ENCODE measurements around the gene SCLT1.

Gene SCLT1

GRCh38 chr4:128871948-128872347 is 221.4 kb downstream of the SCLT1 start:
- Histone ChIP-seq H3K4me2 (ENCODE audit: low read depth, low read length) (no peak overlapping the region), H3K4me1 (ENCODE audit: low read length) (no peaks in the 10 kb centered on the region), H3K27me3 (replicated peaks; ENCODE audit: insufficient read depth, low read length) (no peaks in the 10 kb centered on the region), H3K36me3 (replicated peaks; ENCODE audit: insufficient read depth, low read length) (peaks cover 41% of the 10 kb centered on the region), H3K79me2 (ENCODE audit: low read length) (0 out of 2 replicates have a peak, but pooled peaks cover 8% of the 10 kb centered on the region), H3K4me3 (ENCODE audit: low read length) (no peak overlapping the region), H3K9ac (ENCODE audit: low read length) (no peak overlapping the region), H3K9me3 (replicated peaks; ENCODE audit: insufficient read depth, low read length) (no peaks in the 10 kb centered on the region), H3F3A (ENCODE audit: insufficient read depth, low read length) (no peaks in the 10 kb centered on the region; the same call in 1 of the 2 replicates), H4K20me1 (ENCODE audit: insufficient read depth, low read length) (no peaks in the 10 kb centered on the region), H3K9me2 (replicated peaks; ENCODE audit: insufficient read depth, low read length) (no peaks in the 10 kb centered on the region), H3K27ac (ENCODE audit: low read length) (no peak overlapping the region), H2AFZ (ENCODE audit: low read length) (no peak overlapping the region)
- TF ChIP-seq EZH2phosphoT487 (IDR thresholded peaks at IDR 0.05; ENCODE audit: low read length) (no peak), EZH2 (optimal IDR thresholded peaks at IDR 0.05; ENCODE audit: low read depth, low read length) (no peak), CTCF (IDR thresholded peaks at IDR 0.05; ENCODE audit: low read length) (no peak)
- DNase-seq: no peak

- no peak overlapping the region for H3K4me2 ChIP-seq (ENCODE audit: low read depth, low read length)
- H3K36me3 ChIP-seq (replicated peaks; ENCODE audit: insufficient read depth, low read length): peaks cover 50% of the 10 kb centered on the region
- H3F3A ChIP-seq (ENCODE audit: insufficient read depth, low read length): no peaks in the 10 kb centered on the region; the same call in 1 of the 2 replicates
- no peak overlapping the region for H3K9ac ChIP-seq (ENCODE audit: low read length)
- no peak for DNase-seq
- H3K9me3 ChIP-seq (replicated peaks; ENCODE audit: insufficient read depth, low read length): no peaks in the 10 kb centered on the region
- no peak for TF ChIP-seq EZH2phosphoT487 (IDR thresholded peaks at IDR 0.05; ENCODE audit: low read length)
- no peak for TF ChIP-seq EZH2 (optimal IDR thresholded peaks at IDR 0.05; ENCODE audit: low read depth, low read length)
- no peaks in the 10 kb centered on the region for H3K9me2 ChIP-seq (replicated peaks; ENCODE audit: insufficient read depth, low read length)
- no peaks in the 10 kb centered on the region for H4K20me1 ChIP-seq (ENCODE audit: insufficient read depth, low read length)
- no peak overlapping the region for H3K27ac ChIP-seq (ENCODE audit: low read length)
- no peaks in the 10 kb centered on the region for H3K4me1 ChIP-seq (ENCODE audit: low read length)
- no peak overlapping the region for H2AFZ ChIP-seq (ENCODE audit: low read length)
- no peak overlapping the region for H3K4me3 ChIP-seq (ENCODE audit: low read length)
- H3K79me2 ChIP-seq (ENCODE audit: low read length): peaks cover 18% of the 10 kb centered on the region
- no peaks in the 10 kb centered on the region for H3K27me3 ChIP-seq (replicated peaks; ENCODE audit: insufficient read depth, low read length)
Measured at GRCh38 chr4:128869776-128870509, 223.4 kb downstream of the SCLT1 start.

- Histone ChIP-seq H3K79me2 (ENCODE audit: low read length) (peaks cover 30% of the 10 kb centered on the region), H3K9me3 (replicated peaks; ENCODE audit: insufficient read depth, low read length) (no peaks in the 10 kb centered on the region), H3K4me2 (ENCODE audit: low read depth, low read length) (no peak overlapping the region), H3K36me3 (replicated peaks; ENCODE audit: insufficient read depth, low read length) (peaks cover 53% of the 10 kb centered on the region), H3K9ac (ENCODE audit: low read length) (no peak overlapping the region), H3K4me3 (ENCODE audit: low read length) (no peak overlapping the region), H3K9me2 (replicated peaks; ENCODE audit: insufficient read depth, low read length) (no peaks in the 10 kb centered on the region), H4K20me1 (ENCODE audit: insufficient read depth, low read length) (no peaks in the 10 kb centered on the region), H3K27me3 (replicated peaks; ENCODE audit: insufficient read depth, low read length) (no peaks in the 10 kb centered on the region), H2AFZ (ENCODE audit: low read length) (no peak overlapping the region), H3F3A (ENCODE audit: insufficient read depth, low read length) (no peaks in the 10 kb centered on the region; the same call in 1 of the 2 replicates), H3K27ac (ENCODE audit: low read length) (no peak overlapping the region), H3K4me1 (ENCODE audit: low read length) (no peaks in the 10 kb centered on the region)
- no peak for DNase-seq
- TF ChIP-seq EZH2 (optimal IDR thresholded peaks at IDR 0.05; ENCODE audit: low read depth, low read length): no peak
- no peak for TF ChIP-seq CTCF (IDR thresholded peaks at IDR 0.05; ENCODE audit: low read length)
- TF ChIP-seq EZH2phosphoT487 (IDR thresholded peaks at IDR 0.05; ENCODE audit: low read length): no peak
Measured at GRCh38 chr4:128868758-128869157, 224.6 kb downstream of the SCLT1 start.

GRCh38 chr4:128866691-128867090 is 226.6 kb downstream of the SCLT1 start:
- TF ChIP-seq CTCF (IDR thresholded peaks at IDR 0.05; ENCODE audit: low read length) (no peak), EZH2 (optimal IDR thresholded peaks at IDR 0.05; ENCODE audit: low read depth, low read length) (no peak), EZH2phosphoT487 (IDR thresholded peaks at IDR 0.05; ENCODE audit: low read length) (no peak)
- Histone ChIP-seq H3K4me1 (ENCODE audit: low read length) (no peaks in the 10 kb centered on the region), H3K27me3 (replicated peaks; ENCODE audit: insufficient read depth, low read length) (no peaks in the 10 kb centered on the region), H2AFZ (ENCODE audit: low read length) (no peak overlapping the region), H3K9ac (ENCODE audit: low read length) (no peak overlapping the region), H3K79me2 (ENCODE audit: low read length) (peaks cover 49% of the 10 kb centered on the region), H3K4me2 (ENCODE audit: low read depth, low read length) (no peak overlapping the region), H3K27ac (ENCODE audit: low read length) (no peak overlapping the region), H3K4me3 (ENCODE audit: low read length) (no peak overlapping the region), H3F3A (ENCODE audit: insufficient read depth, low read length) (peaks cover 6% of the 10 kb centered on the region; the same call in 1 of the 2 replicates), H4K20me1 (ENCODE audit: insufficient read depth, low read length) (no peaks in the 10 kb centered on the region), H3K9me3 (replicated peaks; ENCODE audit: insufficient read depth, low read length) (no peaks in the 10 kb centered on the region), H3K36me3 (replicated peaks; ENCODE audit: insufficient read depth, low read length) (peaks cover 44% of the 10 kb centered on the region), H3K9me2 (replicated peaks; ENCODE audit: insufficient read depth, low read length) (no peaks in the 10 kb centered on the region)
- DNase-seq: no peak
